ENCODE measurements around the gene AP5Z1.
A peak's percentile ranks its signal among the peaks of the same experiment; 100 is the strongest.
"Not testable (repeated sequence)": the region's sequence is repeated elsewhere in the genome, so short reads cannot be mapped to it uniquely, and the experiment has no call there.

Gene AP5Z1

DNA sequence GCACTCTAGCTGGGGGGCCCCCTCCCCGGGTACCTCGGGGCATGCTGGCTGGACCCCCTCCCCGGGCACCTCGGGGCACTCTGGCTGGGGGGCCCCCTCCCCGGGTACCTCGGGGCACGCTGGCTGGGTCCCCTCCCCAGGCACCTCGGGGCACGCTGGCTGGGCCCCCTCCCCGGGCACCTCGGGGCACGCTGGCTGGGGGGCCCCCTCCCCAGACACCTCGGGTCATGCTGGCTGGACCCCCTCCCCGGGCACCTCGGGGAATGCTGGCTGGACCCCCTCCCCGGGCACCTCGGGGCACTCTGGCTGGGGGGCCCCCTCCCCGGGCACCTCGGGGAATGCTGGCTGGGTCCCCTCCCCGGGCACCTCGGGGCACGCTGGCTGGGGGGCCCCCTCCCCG lies 27.2 kb downstream of the AP5Z1 start:
- H3K27ac ChIP-seq (ENCODE audit: insufficient read depth in 1 of 2, low read depth in 1 of 2, low read length in 2 of 2, poor library complexity in 1 of 2, severe bottlenecking in 2 of 2); POLR2A ChIA-PET; H3K27me3 ChIP-seq (replicated peaks in 2 of 5; ENCODE audit: control insufficient read depth in 4 of 5, insufficient read depth in 5 of 5, low read length in 4 of 5); H3K9me3 ChIP-seq (ENCODE audit: control extremely low read depth in 1 of 5, control insufficient read depth in 4 of 5, insufficient read depth in 2 of 5, low read depth in 1 of 5, low read length in 4 of 5); CTCF ChIA-PET; DNase-seq; H3K36me3 ChIP-seq (ENCODE audit: control insufficient read depth in 4 of 4, insufficient read depth in 4 of 4, low read length in 3 of 4); H3K4me3 ChIP-seq (ENCODE audit: control insufficient read depth in 1 of 7, extremely low read depth in 1 of 7, insufficient read depth in 4 of 7, low read depth in 2 of 7, low read length in 6 of 7): not testable (repeated sequence)
- WGBS (ENCODE audit: insufficient coverage), result 93% methylated on average over 12 of the region's 23 CpGs
- peaks cover 0 to 12% (median 4%) of the 10 kb centered on the region in 4 experiments for H3K4me1 ChIP-seq (ENCODE audit: control extremely low read depth in 1 of 4, control insufficient read depth in 4 of 4, insufficient read depth in 4 of 4, low read length in 3 of 4)

DNA sequence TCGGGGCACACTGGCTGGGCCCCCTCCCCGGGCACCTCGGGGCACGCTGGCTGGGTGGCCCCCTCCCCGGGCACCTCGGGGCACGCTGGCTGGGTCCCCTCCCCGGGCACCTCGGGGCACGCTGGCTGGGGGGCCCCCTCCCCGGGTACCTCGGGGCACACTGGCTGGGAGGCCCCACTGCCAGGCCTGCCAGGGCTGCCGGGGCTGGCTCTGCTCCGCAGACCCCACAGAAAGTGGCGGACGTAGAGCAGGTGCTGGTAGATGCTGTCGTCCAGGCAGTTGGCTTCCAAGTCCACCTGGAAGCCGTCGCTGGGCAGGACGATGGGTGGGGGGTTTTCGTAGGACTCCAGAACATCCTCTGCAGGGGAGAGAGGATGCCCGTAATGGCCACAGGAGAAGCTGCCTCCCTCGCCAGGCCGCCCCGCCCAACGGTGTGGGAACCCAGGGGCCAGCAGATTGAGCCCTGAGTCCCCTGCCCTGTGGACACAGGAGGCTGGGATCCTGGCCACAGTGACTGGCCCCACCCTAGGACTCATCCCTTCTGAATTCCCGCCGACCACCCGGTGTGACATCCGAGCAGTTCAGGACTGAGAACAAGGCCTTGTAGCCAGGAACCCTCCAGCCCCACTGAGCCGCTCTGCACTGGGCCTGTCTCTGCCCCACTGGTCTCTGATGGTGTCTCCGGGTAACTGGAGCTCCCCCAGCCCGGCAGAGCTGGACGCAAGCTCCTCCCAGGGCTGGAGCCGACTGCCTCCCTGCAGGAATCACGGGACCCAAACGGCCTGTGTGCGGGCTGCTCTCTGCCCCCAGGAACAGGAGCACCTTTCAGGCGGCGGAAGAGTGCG lies 28.2 kb downstream of the AP5Z1 start:
- 95% methylated on average over 40 of the region's 41 CpGs for WGBS (ENCODE audit: insufficient coverage)
- no peak overlapping the region for H3K4me3 ChIP-seq (ENCODE audit: control insufficient read depth in 1 of 7, extremely low read depth in 1 of 7, insufficient read depth in 4 of 7, low read depth in 2 of 7, low read length in 6 of 7)
- H3K27ac ChIP-seq (ENCODE audit: insufficient read depth in 1 of 2, low read depth in 1 of 2, low read length in 2 of 2, poor library complexity in 1 of 2, severe bottlenecking in 2 of 2), result no peak overlapping the region
- ChIA-PET CTCF (interaction anchor here (0.6 to 1.0 kb wide), 2 partner anchors 21 to 80 kb away, joined by 3 read pairs; partner anchors contain the start of gene RADIL), POLR2A (no interaction called here)
- H3K36me3 ChIP-seq (ENCODE audit: control insufficient read depth in 4 of 4, insufficient read depth in 4 of 4, low read length in 3 of 4), result no peaks in the 10 kb centered on the region
- no peaks in the 10 kb centered on the region for H3K27me3 ChIP-seq (replicated peaks in 2 of 5; ENCODE audit: control insufficient read depth in 4 of 5, insufficient read depth in 5 of 5, low read length in 4 of 5)
- no peak for DNase-seq
- no peaks in the 10 kb centered on the region for H3K9me3 ChIP-seq (ENCODE audit: control extremely low read depth in 1 of 5, control insufficient read depth in 4 of 5, insufficient read depth in 2 of 5, low read depth in 1 of 5, low read length in 4 of 5)
- H3K4me1 ChIP-seq (ENCODE audit: control extremely low read depth in 1 of 4, control insufficient read depth in 4 of 4, insufficient read depth in 4 of 4, low read length in 3 of 4), result peaks cover 0 to 22% (median 9%) of the 10 kb centered on the region in 4 experiments

DNA sequence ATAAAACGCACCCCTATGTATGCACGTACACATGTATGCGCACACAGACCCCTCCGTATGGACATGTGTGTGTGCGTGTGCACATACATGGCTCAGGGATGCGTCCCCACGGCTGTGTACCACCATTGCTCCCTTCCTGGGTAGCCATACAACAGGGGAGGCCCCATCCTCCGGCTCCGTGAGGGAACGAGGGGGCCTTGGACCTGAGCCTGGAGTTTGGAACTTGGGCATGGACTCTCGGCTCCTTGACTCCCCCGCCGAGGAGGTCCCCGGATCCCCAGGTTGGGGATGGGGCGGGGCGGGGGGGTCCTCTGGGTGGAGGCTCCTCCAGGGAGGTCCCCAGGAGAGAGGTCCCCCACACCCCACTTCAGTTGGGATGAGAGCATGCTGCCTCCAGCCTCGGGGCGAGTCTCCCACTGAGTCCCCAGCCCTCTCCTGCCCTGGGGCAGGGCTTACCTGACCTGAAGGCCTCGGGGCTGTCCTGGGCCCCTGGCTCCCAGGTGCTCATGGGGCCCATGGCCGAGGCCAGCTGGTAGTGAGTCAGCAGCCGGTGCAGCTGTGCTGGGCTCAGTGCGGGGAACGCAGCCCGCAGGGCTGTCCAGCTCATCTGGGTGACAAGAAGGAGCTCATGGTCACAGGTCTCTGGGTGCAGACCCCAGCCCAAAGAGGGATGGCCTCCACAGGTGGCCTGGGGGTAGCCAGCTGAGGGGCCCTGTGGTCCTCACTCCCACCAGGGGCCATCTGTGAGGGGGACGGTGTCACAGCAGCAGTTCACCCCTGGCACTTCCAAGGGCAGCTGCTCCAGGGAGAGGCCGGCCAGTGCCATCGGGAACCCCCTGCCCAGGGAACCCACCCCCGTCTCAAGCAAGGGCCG lies 29.9 kb downstream of the AP5Z1 start:
- H3K27me3 ChIP-seq (replicated peaks in 2 of 5; ENCODE audit: control insufficient read depth in 4 of 5, insufficient read depth in 5 of 5, low read length in 4 of 5), result no peaks in the 10 kb centered on the region
- no peak overlapping the region for H3K27ac ChIP-seq (ENCODE audit: insufficient read depth in 1 of 2, low read depth in 1 of 2, low read length in 2 of 2, poor library complexity in 1 of 2, severe bottlenecking in 2 of 2)
- 87% methylated on average over 26 of the region's 29 CpGs for WGBS (ENCODE audit: insufficient coverage)
- no peak for DNase-seq
- CTCF ChIA-PET, result interaction anchor here (1.0 to 5.0 kb wide), 4 partner anchors 8 to 280 kb away, joined by 3 to 17 read pairs (median 4); no protein-coding TSS in a partner anchor
- no peaks in the 10 kb centered on the region for H3K36me3 ChIP-seq (ENCODE audit: control insufficient read depth in 4 of 4, insufficient read depth in 4 of 4, low read length in 3 of 4)
- H3K9me3 ChIP-seq (ENCODE audit: control extremely low read depth in 1 of 5, control insufficient read depth in 4 of 5, insufficient read depth in 2 of 5, low read depth in 1 of 5, low read length in 4 of 5), result no peaks in the 10 kb centered on the region
- H3K4me1 ChIP-seq (ENCODE audit: control extremely low read depth in 1 of 4, control insufficient read depth in 4 of 4, insufficient read depth in 4 of 4, low read length in 3 of 4), result peaks cover 0 to 31% (median 20%) of the 10 kb centered on the region in 4 experiments
- H3K4me3 ChIP-seq (ENCODE audit: control insufficient read depth in 1 of 7, extremely low read depth in 1 of 7, insufficient read depth in 4 of 7, low read depth in 2 of 7, low read length in 6 of 7), result no peak overlapping the region
- POLR2A ChIA-PET, result no interaction called here

DNA sequence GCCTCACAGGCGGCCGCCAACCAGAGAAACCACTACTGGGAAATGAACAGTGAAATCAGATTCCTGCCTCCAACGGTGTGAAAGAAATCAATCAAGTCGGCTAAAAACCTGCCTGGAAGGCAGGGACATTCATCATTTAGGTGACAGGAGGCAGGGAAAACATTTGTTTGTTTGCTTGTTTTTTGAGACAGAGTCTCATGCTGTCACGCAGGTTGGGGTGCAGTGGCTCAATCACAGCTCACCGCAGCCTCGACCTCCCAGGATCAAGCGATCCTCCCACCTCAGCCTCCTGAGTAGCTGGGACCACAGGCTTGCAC lies 30.5 kb downstream of the AP5Z1 start:
- Histone ChIP-seq H3K27me3 (replicated peaks in 2 of 5; ENCODE audit: control insufficient read depth in 4 of 5, insufficient read depth in 5 of 5, low read length in 4 of 5) (no peaks in the 10 kb centered on the region), H3K9me3 (ENCODE audit: control extremely low read depth in 1 of 5, control insufficient read depth in 4 of 5, insufficient read depth in 2 of 5, low read depth in 1 of 5, low read length in 4 of 5) (no peaks in the 10 kb centered on the region), H3K4me1 (ENCODE audit: control extremely low read depth in 1 of 4, control insufficient read depth in 4 of 4, insufficient read depth in 4 of 4, low read length in 3 of 4) (peaks cover 0 to 31% (median 20%) of the 10 kb centered on the region in 4 experiments), H3K27ac (ENCODE audit: insufficient read depth in 1 of 2, low read depth in 1 of 2, low read length in 2 of 2, poor library complexity in 1 of 2, severe bottlenecking in 2 of 2) (no peak overlapping the region), H3K36me3 (ENCODE audit: control insufficient read depth in 4 of 4, insufficient read depth in 4 of 4, low read length in 3 of 4) (no peaks in the 10 kb centered on the region), H3K4me3 (ENCODE audit: control insufficient read depth in 1 of 7, extremely low read depth in 1 of 7, insufficient read depth in 4 of 7, low read depth in 2 of 7, low read length in 6 of 7) (no peak overlapping the region)
- 67% methylated on average over 8 of the region's 8 CpGs for whole genome bisulfite sequencing (ENCODE audit: insufficient coverage)
- ChIA-PET POLR2A (no interaction called here), CTCF (interaction anchor here (1.4 to 5.0 kb wide), 3 partner anchors 9 to 14 kb away, joined by 3 to 17 read pairs (median 6); no protein-coding TSS in a partner anchor)
- no peak for DNase-seq

DNA sequence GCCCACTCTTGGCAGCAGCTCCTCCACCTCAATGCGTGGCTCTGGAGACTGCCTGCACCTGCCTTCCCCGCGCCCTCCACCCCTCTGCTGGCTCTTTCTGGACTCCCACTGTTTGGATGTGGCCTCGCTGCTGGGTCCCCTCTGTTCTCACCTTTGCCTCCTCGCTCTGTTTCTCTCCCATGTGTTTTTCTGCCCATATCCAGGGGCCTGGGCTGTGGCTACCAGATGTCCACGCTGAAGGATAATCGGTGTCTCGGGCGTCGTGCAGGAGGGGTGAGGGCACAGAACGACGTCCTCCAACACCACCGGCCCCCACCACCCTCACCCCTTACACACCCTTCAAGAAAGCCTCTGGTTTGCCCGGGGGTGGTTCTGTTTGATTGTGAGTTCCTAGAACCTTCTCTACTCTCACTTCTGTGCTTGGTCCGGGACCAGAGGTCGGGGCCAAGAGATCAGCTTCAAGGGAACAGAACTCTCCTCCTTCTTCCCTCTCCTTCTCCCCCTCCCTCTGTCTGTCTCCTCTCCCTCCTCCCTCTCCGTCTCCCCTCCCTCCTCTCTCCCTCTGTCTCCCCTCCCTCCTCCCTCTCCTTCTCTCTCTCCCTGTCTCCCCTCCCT lies 31.7 kb downstream of the AP5Z1 start:
- Histone ChIP-seq H3K27me3 (replicated peaks in 2 of 5; ENCODE audit: control insufficient read depth in 4 of 5, insufficient read depth in 5 of 5, low read length in 4 of 5) (no peaks in the 10 kb centered on the region), H3K9me3 (ENCODE audit: control extremely low read depth in 1 of 5, control insufficient read depth in 4 of 5, insufficient read depth in 2 of 5, low read depth in 1 of 5, low read length in 4 of 5) (no peaks in the 10 kb centered on the region), H3K36me3 (ENCODE audit: control insufficient read depth in 4 of 4, insufficient read depth in 4 of 4, low read length in 3 of 4) (no peaks in the 10 kb centered on the region), H3K4me1 (ENCODE audit: control extremely low read depth in 1 of 4, control insufficient read depth in 4 of 4, insufficient read depth in 4 of 4, low read length in 3 of 4) (peaks cover 0 to 31% (median 20%) of the 10 kb centered on the region in 4 experiments), H3K27ac (ENCODE audit: insufficient read depth in 1 of 2, low read depth in 1 of 2, low read length in 2 of 2, poor library complexity in 1 of 2, severe bottlenecking in 2 of 2) (no peak overlapping the region), H3K4me3 (ENCODE audit: control insufficient read depth in 1 of 7, extremely low read depth in 1 of 7, insufficient read depth in 4 of 7, low read depth in 2 of 7, low read length in 6 of 7) (peak overlapping the region in 1 of 7 experiments; percentile 5)
- ChIA-PET POLR2A (interaction anchor here (1.6 kb wide), 1 partner anchor 15 kb away, joined by 5 read pairs; no protein-coding TSS in a partner anchor), CTCF (interaction anchor here (0.9 to 5.0 kb wide), 3 partner anchors 10 to 23 kb away, joined by 3 to 17 read pairs (median 6); no protein-coding TSS in a partner anchor)
- peak in 1 of 3 donors; percentile 18 for DNase-seq
- WGBS (ENCODE audit: insufficient coverage), result 70% methylated on average over 8 of the region's 17 CpGs

DNA sequence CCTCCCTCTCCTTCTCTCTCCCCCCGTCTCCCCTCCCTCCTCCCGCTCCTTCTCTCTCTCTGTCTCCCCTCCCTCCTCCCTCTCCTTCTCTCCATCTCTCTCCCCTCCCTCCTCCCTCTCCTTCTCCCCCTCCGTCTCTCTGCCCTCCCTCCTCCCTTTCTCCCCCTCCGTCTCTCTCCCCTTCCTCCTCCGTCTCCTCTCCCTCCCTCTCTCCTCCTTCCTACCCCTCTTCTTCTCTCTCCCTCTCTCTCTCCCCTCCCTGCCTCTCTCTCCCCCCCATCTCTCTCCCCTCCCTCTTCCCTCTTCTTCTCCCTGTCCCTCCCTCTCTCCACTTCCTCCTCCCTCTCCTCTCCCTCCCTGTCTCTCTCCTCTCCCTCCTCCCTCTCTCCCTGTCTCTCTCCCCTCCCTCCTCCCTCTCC lies 32.2 kb downstream of the AP5Z1 start:
- no peaks in the 10 kb centered on the region for H3K27me3 ChIP-seq (replicated peaks in 2 of 5; ENCODE audit: control insufficient read depth in 4 of 5, insufficient read depth in 5 of 5, low read length in 4 of 5)
- no peak overlapping the region for H3K27ac ChIP-seq (ENCODE audit: insufficient read depth in 1 of 2, low read depth in 1 of 2, low read length in 2 of 2, poor library complexity in 1 of 2, severe bottlenecking in 2 of 2)
- H3K4me3 ChIP-seq (ENCODE audit: control insufficient read depth in 1 of 7, extremely low read depth in 1 of 7, insufficient read depth in 4 of 7, low read depth in 2 of 7, low read length in 6 of 7), result peak overlapping the region in 2 of 7 experiments; percentile 5 to 16
- CTCF ChIA-PET, result interaction anchor here (1.0 to 5.0 kb wide), 4 partner anchors 8 to 166 kb away, joined by 3 to 17 read pairs (median 10); no protein-coding TSS in a partner anchor
- no peak for DNase-seq
- no peaks in the 10 kb centered on the region for H3K9me3 ChIP-seq (ENCODE audit: control extremely low read depth in 1 of 5, control insufficient read depth in 4 of 5, insufficient read depth in 2 of 5, low read depth in 1 of 5, low read length in 4 of 5)
- POLR2A ChIA-PET, result interaction anchor here (1.6 kb wide), 1 partner anchor 15 kb away, joined by 5 read pairs; no protein-coding TSS in a partner anchor
- WGBS (ENCODE audit: insufficient coverage), result 0% methylated on average over 4 of the region's 5 CpGs
- H3K36me3 ChIP-seq (ENCODE audit: control insufficient read depth in 4 of 4, insufficient read depth in 4 of 4, low read length in 3 of 4), result no peaks in the 10 kb centered on the region
- peaks cover 0 to 31% (median 20%) of the 10 kb centered on the region in 4 experiments for H3K4me1 ChIP-seq (ENCODE audit: control extremely low read depth in 1 of 4, control insufficient read depth in 4 of 4, insufficient read depth in 4 of 4, low read length in 3 of 4)

Data from common myeloid progenitor, CD34-positive (primary cell).